Cardiac fibroblast (primary cell): ENCODE results near the gene MBNL2.

Source experiments
- DNase-seq, 2 donors: peaks; one replicate each; pipeline versions ENCODE4 v3.0.0 to v3.0.0-alpha.2; 2010; ENCODE audit warnings: low read depth in 2 of 2
- H3K4me3 ChIP-seq, 2 donors: replicated peaks in 1 of 2; 1 replicate in 1 of 2; 2 replicates in 1 of 2; pipeline ENCODE4 v1.5.1; 2011; ENCODE audit warnings: low read depth in 2 of 2, low read length in 2 of 2, mild to moderate bottlenecking in 2 of 2, moderate library complexity in 1 of 2
- CTCF ChIP-seq: IDR thresholded peaks from one replicate; pipeline ENCODE4 v1.5.1; 2011; ENCODE audit warnings: low read depth, mild to moderate bottlenecking, low read length, inconsistent platforms

Gene MBNL2

GRCh38 chr13:97330448-97330847 is 108.3 kb downstream of the MBNL2 start:
- no peak for TF ChIP-seq CTCF
- no peak overlapping the region for H3K4me3 ChIP-seq
- no peak for DNase-seq

- no peak for DNase-seq
- TF ChIP-seq CTCF = no peak
- no peak overlapping the region for H3K4me3 ChIP-seq
These were observed 110.6 kb downstream of the MBNL2 start for GRCh38 chr13:97332742-97333141.

GRCh38 chr13:97333983-97334382 is 111.8 kb downstream of the MBNL2 start:
- H3K4me3 ChIP-seq = no peak overlapping the region
- no peak for TF ChIP-seq CTCF
- peak; percentile 20 to 26 for DNase-seq

GRCh38 chr13:97334690-97335089 is 112.6 kb downstream of the MBNL2 start:
- DNase-seq = no peak
- no peak for TF ChIP-seq CTCF
- no peak overlapping the region for H3K4me3 ChIP-seq

GRCh38 chr13:97335488-97336134 is 113.5 kb downstream of the MBNL2 start:
- no peak overlapping the region for H3K4me3 ChIP-seq
- TF ChIP-seq CTCF = no peak
- DNase-seq = peak in 1 of 2 donors; percentile 43

GRCh38 chr13:97337985-97338499 is 115.9 kb downstream of the MBNL2 start:
- no peak for DNase-seq
- TF ChIP-seq CTCF = no peak
- H3K4me3 ChIP-seq = no peak overlapping the region

GRCh38 chr13:97338571-97338970 is 116.4 kb downstream of the MBNL2 start:
- DNase-seq = no peak
- H3K4me3 ChIP-seq = no peak overlapping the region
- TF ChIP-seq CTCF = no peak
